Measurements from ENCODE around the gene PCYT1A. TPM values are rescaled to one million over a fixed set of nuclear protein-coding genes. Genes with fewer than 3 reads are reported as not detected.

PCYT1A gene
- polyA plus RNA-seq, 1 donor (not counting 4 experiments of a cell fraction or from before 2014, with no cell fraction given), result 108 TPM

- H3K36me3 ChIP-seq (ENCODE audit: control insufficient read depth in 2 of 2, extremely low read depth in 1 of 2, insufficient read depth in 2 of 2, low read length in 2 of 2), result no peaks in the 10 kb centered on the region
- dilution Hi-C loops (cut with MboI; ENCODE audit: extremely low pct_ligation_motif_present, low sequenced_read_pairs), result no loop called here
- no peak overlapping the region for H3K9ac ChIP-seq (ENCODE audit: control insufficient read depth, extremely low read depth, insufficient read depth, low read length)
- no peak overlapping the region for H2AFZ ChIP-seq (ENCODE audit: control insufficient read depth, low read length)
- H3K4me3 ChIP-seq (ENCODE audit: control insufficient read depth in 2 of 3, extremely low read depth in 1 of 3, insufficient read depth in 2 of 3, low read depth in 1 of 3, low read length in 3 of 3), result no peak overlapping the region
- H3K4me2 ChIP-seq (ENCODE audit: control insufficient read depth, extremely low read depth, insufficient read depth, low read depth, low read length), result no peak overlapping the region
- H3K27me3 ChIP-seq (ENCODE audit: control insufficient read depth, extremely low read depth, insufficient read depth, low read length), result no peaks in the 10 kb centered on the region
- H4K20me1 ChIP-seq (ENCODE audit: control insufficient read depth, extremely low read depth, insufficient read depth, low read length), result no peaks in the 10 kb centered on the region
- H3K9me1 ChIP-seq (ENCODE audit: control insufficient read depth, extremely low read depth, insufficient read depth, low read length), result no peaks in the 10 kb centered on the region
- no peaks in the 10 kb centered on the region for H3K9me3 ChIP-seq (ENCODE audit: control insufficient read depth, low read depth, low read length)
- DNase-seq (ENCODE audit: low read depth, low spot score) (no peak), FAIRE-seq (no peak)
- TF ChIP-seq CTCF (optimal IDR thresholded peaks at IDR 0.05 in 1 of 3, IDR thresholded peaks at IDR 0.05 in 1 of 3, conservative IDR thresholded peaks at IDR 0.05 in 1 of 3; ENCODE audit: extremely low read depth in 1 of 3, insufficient read depth in 2 of 3, low read length in 3 of 3) (no peak), EZH2 (IDR thresholded peaks at IDR 0.05; ENCODE audit: low read length) (no peak)
- no peak overlapping the region for H3K27ac ChIP-seq (ENCODE audit: control insufficient read depth, insufficient read depth, low read length)
- no peaks in the 10 kb centered on the region for H3K79me2 ChIP-seq (ENCODE audit: control insufficient read depth, insufficient read depth, low read length)
- peaks cover 11% of the 10 kb centered on the region for H3K4me1 ChIP-seq (ENCODE audit: control insufficient read depth, extremely low read depth, insufficient read depth, low read length)
These were observed 93.0 kb downstream of the PCYT1A start for GRCh38 chr3:196194542-196194915.

GRCh38 chr3:196193736-196194541, 93.6 kb downstream of the PCYT1A start:
- no peak overlapping the region for H3K4me2 ChIP-seq (ENCODE audit: control insufficient read depth, extremely low read depth, insufficient read depth, low read depth, low read length)
- no peak for FAIRE-seq

More at GRCh38 chr3:196193736-196194541, 93.6 kb downstream of the PCYT1A start:
- H3K27me3 ChIP-seq (ENCODE audit: control insufficient read depth, extremely low read depth, insufficient read depth, low read length), result no peaks in the 10 kb centered on the region
- no peak for TF ChIP-seq CTCF (optimal IDR thresholded peaks at IDR 0.05 in 1 of 3, IDR thresholded peaks at IDR 0.05 in 1 of 3, conservative IDR thresholded peaks at IDR 0.05 in 1 of 3; ENCODE audit: extremely low read depth in 1 of 3, insufficient read depth in 2 of 3, low read length in 3 of 3)
- no peak for TF ChIP-seq EZH2 (IDR thresholded peaks at IDR 0.05; ENCODE audit: low read length)
- H3K27ac ChIP-seq (ENCODE audit: control insufficient read depth, insufficient read depth, low read length), result no peak overlapping the region
- DNase-seq (ENCODE audit: low read depth, low spot score), result no peak
- no peak overlapping the region for H2AFZ ChIP-seq (ENCODE audit: control insufficient read depth, low read length)
- dilution Hi-C loops (cut with MboI; ENCODE audit: extremely low pct_ligation_motif_present, low sequenced_read_pairs), result no loop called here
- H3K4me3 ChIP-seq (ENCODE audit: control insufficient read depth in 2 of 3, extremely low read depth in 1 of 3, insufficient read depth in 2 of 3, low read depth in 1 of 3, low read length in 3 of 3), result no peak overlapping the region
- no peaks in the 10 kb centered on the region for H3K9me3 ChIP-seq (ENCODE audit: control insufficient read depth, low read depth, low read length)
- H3K9ac ChIP-seq (ENCODE audit: control insufficient read depth, extremely low read depth, insufficient read depth, low read length), result no peak overlapping the region
- H3K79me2 ChIP-seq (ENCODE audit: control insufficient read depth, insufficient read depth, low read length), result no peaks in the 10 kb centered on the region
- H3K36me3 ChIP-seq (ENCODE audit: control insufficient read depth in 2 of 2, extremely low read depth in 1 of 2, insufficient read depth in 2 of 2, low read length in 2 of 2), result no peaks in the 10 kb centered on the region
- H3K9me1 ChIP-seq (ENCODE audit: control insufficient read depth, extremely low read depth, insufficient read depth, low read length), result no peaks in the 10 kb centered on the region
- H3K4me1 ChIP-seq (ENCODE audit: control insufficient read depth, extremely low read depth, insufficient read depth, low read length), result peaks cover 11% of the 10 kb centered on the region
- H4K20me1 ChIP-seq (ENCODE audit: control insufficient read depth, extremely low read depth, insufficient read depth, low read length), result no peaks in the 10 kb centered on the region

Measured in keratinocyte (primary cell).